Measurements from ENCODE around the gene FGFR3.

Gene FGFR3

GRCh38 chr4:1830234-1830633 is 37.1 kb downstream of the FGFR3 start:
- TF ChIP-seq EZH2 (IDR thresholded peaks at IDR 0.05; ENCODE audit: borderline replicate concordance, low read length) (no peak), CTCF (IDR thresholded peaks at IDR 0.05; ENCODE audit: low read length) (no peak)
- H3K27ac ChIP-seq (ENCODE audit: low read depth, low read length, poor library complexity, severe bottlenecking), result peak overlapping the region; percentile 94
- H3F3A ChIP-seq (ENCODE audit: insufficient read depth, low read length), result no peaks in the 10 kb centered on the region
- H4K20me1 ChIP-seq (ENCODE audit: insufficient read depth, low read length), result no peaks in the 10 kb centered on the region
- H3K9me2 ChIP-seq (ENCODE audit: low read depth, low read length), result no peaks in the 10 kb centered on the region
- peaks cover 36% of the 10 kb centered on the region for H3K36me3 ChIP-seq (ENCODE audit: insufficient read depth, low read length)
- H3K27me3 ChIP-seq (ENCODE audit: insufficient read depth, low read length), result no peaks in the 10 kb centered on the region
- H3K4me1 ChIP-seq (ENCODE audit: insufficient read depth, low read length, severe bottlenecking), result peaks cover 49% of the 10 kb centered on the region
- peak overlapping the region; percentile 46 for H3K9ac ChIP-seq (ENCODE audit: low read length)
- peak overlapping the region; percentile 24; the same call in 1 of the 2 replicates for H3K4me2 ChIP-seq (ENCODE audit: low read length)
- H3K9me3 ChIP-seq (ENCODE audit: low read length), result no peaks in the 10 kb centered on the region
- H2AFZ ChIP-seq (ENCODE audit: low read length), result no peak overlapping the region
- H3K4me3 ChIP-seq (ENCODE audit: low read depth, low read length, poor library complexity, severe bottlenecking), result no peak overlapping the region
- no peaks in the 10 kb centered on the region for H3K79me2 ChIP-seq (ENCODE audit: insufficient read depth, low read length)

- Histone ChIP-seq H3K9me2 (ENCODE audit: low read depth, low read length) (no peaks in the 10 kb centered on the region), H3K4me3 (ENCODE audit: low read depth, low read length, poor library complexity, severe bottlenecking) (no peak overlapping the region), H3K36me3 (ENCODE audit: insufficient read depth, low read length) (peaks cover 35% of the 10 kb centered on the region), H3K9me3 (ENCODE audit: low read length) (no peaks in the 10 kb centered on the region), H3K4me1 (ENCODE audit: insufficient read depth, low read length, severe bottlenecking) (peaks cover 49% of the 10 kb centered on the region), H2AFZ (ENCODE audit: low read length) (no peak overlapping the region), H3K27ac (ENCODE audit: low read depth, low read length, poor library complexity, severe bottlenecking) (peak overlapping the region; percentile 94), H3F3A (ENCODE audit: insufficient read depth, low read length) (no peaks in the 10 kb centered on the region), H3K9ac (ENCODE audit: low read length) (peak overlapping the region; percentile 46; the same call in 1 of the 2 replicates), H3K27me3 (ENCODE audit: insufficient read depth, low read length) (no peaks in the 10 kb centered on the region), H4K20me1 (ENCODE audit: insufficient read depth, low read length) (no peaks in the 10 kb centered on the region), H3K4me2 (ENCODE audit: low read length) (peak overlapping the region; percentile 24; the same call in 1 of the 2 replicates), H3K79me2 (ENCODE audit: insufficient read depth, low read length) (no peaks in the 10 kb centered on the region)
- TF ChIP-seq CTCF (IDR thresholded peaks at IDR 0.05; ENCODE audit: low read length), result no peak
- TF ChIP-seq EZH2 (IDR thresholded peaks at IDR 0.05; ENCODE audit: borderline replicate concordance, low read length), result no peak
These were observed 37.6 kb downstream of the FGFR3 start for GRCh38 chr4:1830642-1831228.

- Histone ChIP-seq H2AFZ (ENCODE audit: low read length) (no peak overlapping the region), H4K20me1 (ENCODE audit: insufficient read depth, low read length) (no peaks in the 10 kb centered on the region), H3K79me2 (ENCODE audit: insufficient read depth, low read length) (no peaks in the 10 kb centered on the region), H3F3A (ENCODE audit: insufficient read depth, low read length) (no peaks in the 10 kb centered on the region), H3K36me3 (ENCODE audit: insufficient read depth, low read length) (peaks cover 32% of the 10 kb centered on the region; the same call in 1 of the 2 replicates), H3K4me3 (ENCODE audit: low read depth, low read length, poor library complexity, severe bottlenecking) (no peak overlapping the region), H3K4me2 (ENCODE audit: low read length) (no peak overlapping the region), H3K27me3 (ENCODE audit: insufficient read depth, low read length) (no peaks in the 10 kb centered on the region), H3K9ac (ENCODE audit: low read length) (no peak overlapping the region), H3K9me2 (ENCODE audit: low read depth, low read length) (no peaks in the 10 kb centered on the region), H3K27ac (ENCODE audit: low read depth, low read length, poor library complexity, severe bottlenecking) (peak overlapping the region; percentile 94), H3K9me3 (ENCODE audit: low read length) (no peaks in the 10 kb centered on the region), H3K4me1 (ENCODE audit: insufficient read depth, low read length, severe bottlenecking) (peaks cover 49% of the 10 kb centered on the region)
- TF ChIP-seq EZH2 (IDR thresholded peaks at IDR 0.05; ENCODE audit: borderline replicate concordance, low read length) (no peak), CTCF (IDR thresholded peaks at IDR 0.05; ENCODE audit: low read length) (no peak)
These were observed 38.2 kb downstream of the FGFR3 start for GRCh38 chr4:1831331-1831730.
